ENCODE data around the gene PRPF19.

The PRPF19 gene

GRCh38 chr11:60925868-60926267 is 19.5 kb upstream of the PRPF19 start:
- no peak for DNase-seq
- in situ Hi-C loops (cut with MboI; ENCODE audit: low pct_unique_long_range_greater_than_20kb, low sequenced_read_pairs), result no loop called here

GRCh38 chr11:60924906-60925853 is 18.8 kb upstream of the PRPF19 start:
- DNase-seq, result no peak
- in situ Hi-C loops (cut with MboI; ENCODE audit: low pct_unique_long_range_greater_than_20kb, low sequenced_read_pairs), result no loop called here

- in situ Hi-C loops (cut with MboI; ENCODE audit: low pct_unique_long_range_greater_than_20kb, low sequenced_read_pairs), result no loop called here
- peak; percentile 47 for DNase-seq
These were observed 17.9 kb upstream of the PRPF19 start, which contains the start of gene TMEM132A for GRCh38 chr11:60924110-60924905. TSS of gene TMEM132A (plus strand) at chr11:60924460. CDS start at chr11:60924634, 174 bp downstream.

- DNase-seq, result no peak
- in situ Hi-C loops (cut with MboI; ENCODE audit: low pct_unique_long_range_greater_than_20kb, low sequenced_read_pairs), result no loop called here
These were observed 17.4 kb upstream of the PRPF19 start for GRCh38 chr11:60923800-60924109.

- in situ Hi-C loops (cut with MboI; ENCODE audit: low pct_unique_long_range_greater_than_20kb, low sequenced_read_pairs), result no loop called here
- DNase-seq, result no peak
These were observed 16.9 kb upstream of the PRPF19 start for GRCh38 chr11:60923326-60923725.

- in situ Hi-C loops (cut with MboI; ENCODE audit: low pct_unique_long_range_greater_than_20kb, low sequenced_read_pairs), result no loop called here
- no peak for DNase-seq
These were observed 16.5 kb upstream of the PRPF19 start for GRCh38 chr11:60922906-60923305.

GRCh38 chr11:60921777-60922335 is 15.5 kb upstream of the PRPF19 start:
- no peak for DNase-seq
- in situ Hi-C loops (cut with MboI; ENCODE audit: low pct_unique_long_range_greater_than_20kb, low sequenced_read_pairs), result no loop called here

- DNase-seq, result no peak
- in situ Hi-C loops (cut with MboI; ENCODE audit: low pct_unique_long_range_greater_than_20kb, low sequenced_read_pairs), result no loop called here
These were observed 14.9 kb upstream of the PRPF19 start for GRCh38 chr11:60921259-60921658.

- in situ Hi-C loops (cut with MboI; ENCODE audit: low pct_unique_long_range_greater_than_20kb, low sequenced_read_pairs), result no loop called here
- DNase-seq, result no peak
These were observed 13.6 kb upstream of the PRPF19 start for GRCh38 chr11:60919956-60920355.

GRCh38 chr11:60919320-60919719 is 12.9 kb upstream of the PRPF19 start:
- in situ Hi-C loops (cut with MboI; ENCODE audit: low pct_unique_long_range_greater_than_20kb, low sequenced_read_pairs), result no loop called here
- DNase-seq, result peak; percentile 33

GRCh38 chr11:60918939-60919265 is 12.5 kb upstream of the PRPF19 start:
- DNase-seq, result no peak
- in situ Hi-C loops (cut with MboI; ENCODE audit: low pct_unique_long_range_greater_than_20kb, low sequenced_read_pairs), result no loop called here

GRCh38 chr11:60918251-60918938 is 12.0 kb upstream of the PRPF19 start:
- DNase-seq, result no peak
- in situ Hi-C loops (cut with MboI; ENCODE audit: low pct_unique_long_range_greater_than_20kb, low sequenced_read_pairs), result no loop called here

GRCh38 chr11:60917267-60917666 is 10.9 kb upstream of the PRPF19 start:
- in situ Hi-C loops (cut with MboI; ENCODE audit: low pct_unique_long_range_greater_than_20kb, low sequenced_read_pairs), result no loop called here
- DNase-seq, result no peak

- no peak for DNase-seq
These were observed 10.4 kb upstream of the PRPF19 start for GRCh38 chr11:60916669-60917206.

GRCh38 chr11:60915248-60915914 is 9.0 kb upstream of the PRPF19 start:
- in situ Hi-C loops (cut with MboI; ENCODE audit: low pct_unique_long_range_greater_than_20kb, low sequenced_read_pairs), result no loop called here
- peak; percentile 81 for DNase-seq

More at GRCh38 chr11:60916669-60917206, 10.4 kb upstream of the PRPF19 start:
- in situ Hi-C loops (cut with MboI; ENCODE audit: low pct_unique_long_range_greater_than_20kb, low sequenced_read_pairs), result no loop called here

- in situ Hi-C loops (cut with MboI; ENCODE audit: low pct_unique_long_range_greater_than_20kb, low sequenced_read_pairs), result no loop called here
- peak; percentile 34 for DNase-seq
These were observed 8.4 kb upstream of the PRPF19 start for GRCh38 chr11:60914633-60915247.

GRCh38 chr11:60913793-60914632 is 7.6 kb upstream of the PRPF19 start, which contains the start of gene TMEM109:
TSS of gene TMEM109 (plus strand) at chr11:60914158. CDS start at chr11:60919694, 5,536 bp downstream.
- peak; percentile 91 for DNase-seq
- in situ Hi-C loops (cut with MboI; ENCODE audit: low pct_unique_long_range_greater_than_20kb, low sequenced_read_pairs), result no loop called here
